HG02870 (cell line): ENCODE data around the gene TACO1.

Source experiments
- ATAC-seq: cut with Tn5 transposase; IDR thresholded peaks from one replicate; pipeline ENCODE4 v1.9.1; 2021; ENCODE audit warnings: mild to moderate bottlenecking, moderate library complexity; ENCODE audit not compliant: unreplicated experiment

The TACO1 gene

DNA sequence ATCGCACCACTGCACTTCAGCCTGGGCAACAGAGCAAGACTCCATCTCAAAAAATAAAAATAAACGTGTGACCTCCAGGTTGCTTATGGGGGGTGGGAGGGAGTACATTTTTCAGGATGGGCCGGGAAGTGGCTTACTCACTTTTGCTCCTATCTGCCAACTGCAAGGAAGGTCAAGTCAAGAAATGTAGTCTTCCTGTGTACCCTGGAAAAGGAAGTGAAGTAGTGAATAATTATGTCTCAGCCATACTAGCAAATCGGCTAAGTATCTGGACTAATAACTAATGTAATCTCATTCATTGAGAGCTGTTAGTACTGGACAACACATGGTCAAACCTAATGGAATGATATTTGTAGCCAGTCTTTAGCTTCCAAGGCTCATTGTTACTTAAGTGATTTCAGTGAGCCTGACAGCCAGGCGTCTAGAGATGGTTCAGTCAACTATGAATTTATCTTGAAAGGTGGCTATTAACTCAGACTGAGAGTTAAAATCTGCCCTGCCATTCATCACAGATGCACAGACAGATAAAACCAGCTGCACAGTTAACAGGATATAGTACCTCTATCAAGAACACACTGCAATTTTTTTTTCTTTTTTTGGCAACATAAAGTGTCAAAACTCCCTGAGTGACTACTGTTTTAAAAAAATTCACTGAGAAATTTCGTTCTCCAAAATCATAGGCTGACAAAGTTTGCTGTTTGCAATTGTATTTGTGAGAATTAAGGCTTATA is 3.7 kb upstream of the TACO1 start:
- ATAC-seq: no peak

GRCh38 chr17:63598281-63598680 is 2.4 kb upstream of the TACO1 start:
- no peak for ATAC-seq

DNA sequence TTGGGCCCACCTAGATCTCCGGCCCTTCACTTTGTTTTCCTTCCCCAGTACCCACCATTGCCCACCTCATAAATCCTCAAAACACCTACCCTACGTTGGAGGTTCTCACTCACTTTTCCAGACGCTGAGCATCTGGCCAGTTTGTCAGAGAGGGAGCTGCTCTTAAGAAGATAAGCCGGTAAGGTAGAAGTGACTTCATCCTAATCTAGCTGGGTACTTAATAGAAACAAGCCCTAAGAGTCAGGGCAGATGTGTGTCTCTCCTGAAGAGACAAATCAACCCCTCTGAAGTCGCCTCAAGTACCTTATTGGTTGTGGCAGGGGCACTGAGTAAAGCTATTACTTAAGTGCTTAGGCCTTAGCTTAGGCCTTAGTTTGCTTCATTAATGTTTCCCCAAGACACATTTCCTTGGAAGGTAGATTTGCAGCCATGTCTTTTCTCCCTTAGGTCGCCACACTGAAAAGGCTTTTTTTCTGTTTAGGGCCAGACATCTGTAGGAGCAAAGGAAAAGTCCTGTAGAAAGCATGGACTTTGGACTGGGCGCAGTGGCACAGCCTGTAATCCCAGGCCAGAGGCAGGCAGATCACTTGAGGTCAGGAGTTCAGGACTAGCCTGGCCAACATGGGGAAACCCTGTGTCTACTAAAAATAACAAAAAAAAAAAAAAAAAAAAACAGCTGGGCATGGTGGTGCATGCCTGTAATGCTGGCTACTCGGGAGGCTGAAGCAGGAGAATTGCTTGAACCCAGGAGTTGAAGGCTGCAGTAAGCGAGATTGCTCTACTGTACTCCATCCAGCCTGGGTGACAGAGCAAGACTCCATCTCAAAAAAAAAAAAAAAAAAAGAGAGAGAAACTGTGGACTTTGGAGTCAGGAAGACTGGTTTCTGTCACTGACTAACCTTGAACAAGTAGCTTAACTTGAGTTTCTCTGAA is 1.0 kb downstream of the TACO1 start:
- ATAC-seq: no peak

- no peak for ATAC-seq
Observed at GRCh38 chr17:63609816-63610573, 9.3 kb downstream of the TACO1 start.

DNA sequence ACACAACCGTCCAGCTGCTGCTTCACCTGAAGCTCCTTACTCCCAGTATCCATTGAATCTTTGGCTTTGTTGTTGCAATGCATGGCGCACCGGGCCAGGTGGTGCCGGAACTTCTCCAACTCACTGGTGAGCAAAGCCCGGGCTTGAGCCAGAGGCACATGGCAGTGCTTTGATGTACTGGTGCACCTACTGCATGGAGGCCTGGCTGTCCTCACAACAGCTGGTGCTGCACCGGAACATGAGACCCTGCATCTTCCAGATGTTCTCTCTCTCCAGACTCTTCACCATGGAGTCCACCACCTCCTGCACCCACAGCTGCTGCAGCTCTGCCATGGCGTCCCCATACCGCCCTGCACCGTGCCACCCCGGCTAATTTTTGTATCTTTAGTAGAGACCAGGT is 10.2 kb downstream of the TACO1 start:
- ATAC-seq: no peak

DNA sequence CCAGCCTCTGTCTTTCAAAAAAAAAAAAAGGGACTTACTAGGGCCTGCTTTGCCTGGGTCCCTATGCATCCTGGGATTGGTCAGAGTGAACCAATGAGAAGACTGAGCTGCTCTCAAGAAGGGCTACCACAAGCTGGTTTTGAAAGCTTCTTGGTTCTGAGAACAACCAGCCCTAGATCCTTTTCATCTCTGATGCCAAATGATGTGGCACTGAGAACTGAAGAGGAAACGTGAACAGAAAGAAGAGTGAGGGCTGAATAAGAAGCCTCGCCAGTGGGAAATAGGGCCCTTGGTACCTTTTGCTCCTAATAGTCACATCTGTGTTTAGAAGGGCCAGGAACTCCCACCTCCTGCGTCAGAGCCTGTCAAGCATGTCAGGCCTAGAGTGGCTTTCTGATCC is 10.7 kb downstream of the TACO1 start:
- no peak for ATAC-seq

- ATAC-seq: no peak
Observed at GRCh38 chr17:63613663-63614062, 13.0 kb downstream of the TACO1 start.

GRCh38 chr17:63621229-63621683 is 20.6 kb downstream of the TACO1 start:
- no peak for ATAC-seq

- peak; percentile 88 for ATAC-seq
Observed at GRCh38 chr17:63621684-63622573, 21.2 kb downstream of the TACO1 start, which contains the start of gene MAP3K3. MAP3K3 (plus strand) TSS chr17:63622417; CDS start chr17:63622760, 343 bp downstream.

DNA sequence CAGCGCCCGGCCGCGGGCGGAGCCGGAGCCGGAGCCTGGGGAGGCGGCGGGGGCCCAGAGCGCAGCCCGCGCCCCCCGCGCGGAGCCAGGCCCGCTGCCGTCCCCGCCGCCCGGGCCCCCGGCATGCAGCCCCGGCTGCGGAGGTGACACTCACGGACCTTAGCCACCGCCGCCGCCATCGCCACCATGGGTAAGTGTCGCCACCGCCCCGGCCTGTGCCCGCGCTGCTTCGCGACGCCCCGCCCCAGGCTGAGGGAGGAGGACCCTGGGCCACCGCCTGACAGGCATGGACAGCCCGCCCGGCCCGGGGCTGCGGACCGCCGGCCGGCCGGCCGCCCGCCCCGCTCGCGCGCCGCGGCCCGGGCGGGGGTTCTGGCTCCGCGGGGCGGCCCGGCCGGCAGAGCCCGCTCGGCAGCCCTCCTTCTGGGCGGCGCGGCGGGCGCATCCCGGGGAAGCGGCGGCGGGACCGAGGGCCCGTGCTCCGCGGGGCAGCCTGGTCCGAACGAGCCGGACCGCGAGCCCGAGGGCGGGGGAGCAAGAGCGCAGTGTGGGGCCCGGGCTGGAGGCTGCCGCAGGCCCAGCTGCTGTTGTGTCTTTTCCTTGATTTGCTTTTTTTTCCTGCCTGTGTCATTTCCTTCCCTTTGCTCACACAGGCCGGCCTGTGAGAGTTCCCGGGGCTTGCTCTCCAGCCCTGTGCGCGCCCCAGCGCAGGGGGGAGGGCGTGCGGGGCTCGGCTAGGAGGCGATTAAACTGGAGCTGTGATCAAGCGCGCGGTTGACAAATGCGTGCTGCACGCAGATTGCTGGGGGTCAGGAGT is 22.1 kb downstream of the TACO1 start:
- ATAC-seq: peak; percentile 31

DNA sequence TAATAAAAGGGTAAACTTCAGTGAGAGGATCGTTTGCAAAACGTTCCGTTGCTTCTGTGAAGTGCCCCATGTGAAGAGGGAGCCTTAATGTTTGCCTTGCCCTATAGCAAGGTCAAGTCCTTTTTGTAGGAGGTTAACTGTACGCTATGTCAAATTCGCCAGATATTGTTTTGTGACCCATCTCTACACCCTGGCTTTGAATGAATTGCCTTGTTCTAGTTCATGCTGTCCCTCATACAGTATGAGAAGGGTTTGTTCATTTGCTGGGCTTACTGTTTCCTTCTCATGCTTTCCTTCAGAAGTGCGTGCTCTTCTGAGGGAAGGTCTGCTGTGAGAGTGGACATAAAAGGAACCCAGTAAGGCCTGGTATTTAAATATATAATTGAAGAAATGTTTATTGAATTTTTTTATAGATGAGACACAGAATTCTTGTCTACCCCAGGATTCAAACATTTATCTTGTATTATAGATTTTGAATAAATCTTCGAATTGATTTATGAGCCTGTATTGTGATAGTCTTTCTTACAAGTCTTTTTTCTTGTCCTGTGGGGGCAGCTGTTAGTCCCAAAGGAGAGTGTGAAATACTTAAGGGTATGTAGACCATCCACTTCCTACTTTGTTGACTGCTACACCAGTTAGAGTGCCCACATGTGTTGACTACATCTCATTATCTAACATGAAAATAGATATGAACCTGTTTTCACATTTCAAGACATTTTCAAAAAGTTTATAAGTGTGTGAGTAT is 23.3 kb downstream of the TACO1 start:
- no peak for ATAC-seq

GRCh38 chr17:63624531-63624880 is 23.8 kb downstream of the TACO1 start:
- ATAC-seq: no peak

DNA sequence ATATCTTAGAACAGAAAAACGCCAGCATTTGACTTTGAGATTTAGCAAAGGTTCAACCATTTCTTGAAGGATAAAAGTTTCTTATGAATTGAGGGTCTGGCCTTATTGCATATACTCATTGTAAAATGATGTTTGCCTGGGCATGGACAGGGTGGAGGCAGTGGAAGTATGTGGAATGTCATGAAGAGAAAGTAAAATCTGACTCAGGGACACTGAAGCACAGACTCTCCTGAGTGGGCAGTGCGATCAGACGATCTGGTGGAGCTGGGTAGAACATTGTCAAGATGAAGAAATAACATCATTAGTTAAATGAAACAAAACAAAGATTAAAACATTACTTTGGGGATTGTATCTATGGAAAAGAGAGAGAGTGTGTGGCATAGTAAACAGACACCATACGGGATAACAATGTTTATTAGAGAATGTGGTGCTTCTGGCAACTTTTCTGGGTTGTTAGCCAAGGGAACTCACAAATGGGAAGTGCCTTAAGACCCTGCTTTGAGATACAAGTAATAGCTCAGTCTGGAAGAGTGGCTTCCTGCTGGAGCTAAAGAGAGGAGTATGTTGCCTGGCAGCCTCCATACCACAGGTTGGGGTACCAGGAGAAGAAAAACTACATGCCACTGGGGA is 26.0 kb downstream of the TACO1 start:
- no peak for ATAC-seq

GRCh38 chr17:63629627-63630026 is 28.9 kb downstream of the TACO1 start:
- no peak for ATAC-seq

DNA sequence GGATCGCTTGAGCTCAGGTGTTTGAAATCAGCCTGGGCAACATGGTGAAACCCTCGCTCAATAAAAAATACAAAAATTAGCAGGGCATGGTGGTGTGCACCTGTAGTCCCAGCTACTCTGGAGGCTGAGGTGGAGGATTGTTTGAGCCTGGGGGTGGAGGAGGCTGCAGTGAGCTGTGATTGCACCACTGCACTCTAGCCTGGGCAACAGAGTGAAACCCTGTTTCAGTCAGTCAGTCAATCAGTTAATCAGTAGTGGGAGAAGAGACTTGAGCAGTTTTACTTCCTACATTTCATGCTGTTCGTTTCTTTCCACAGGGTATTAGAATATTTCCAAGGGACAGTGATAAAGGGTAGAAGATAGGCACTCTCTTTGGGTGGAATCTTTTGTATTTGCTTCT is 30.4 kb downstream of the TACO1 start:
- ATAC-seq: no peak

- no peak for ATAC-seq
Observed at GRCh38 chr17:63631626-63632025, 30.9 kb downstream of the TACO1 start.

DNA sequence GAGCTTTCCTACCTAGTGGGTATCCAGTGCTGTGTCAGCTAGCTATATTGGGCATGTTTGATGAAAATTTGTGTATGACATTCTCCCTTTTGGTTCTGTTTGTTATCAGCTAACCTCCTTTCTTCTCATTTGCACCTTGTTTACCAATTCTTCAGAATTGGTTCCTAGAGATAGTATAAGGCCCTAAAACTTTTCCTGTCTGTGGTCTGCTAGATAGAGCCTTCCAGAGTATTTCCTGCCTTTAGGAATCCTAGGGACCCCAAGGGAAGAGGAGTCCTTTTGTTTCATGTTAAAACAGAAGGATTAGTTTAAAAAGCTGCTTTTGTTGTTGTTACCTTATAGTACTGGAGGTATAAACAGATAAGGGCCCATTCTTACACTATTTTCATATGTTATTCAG is 33.0 kb downstream of the TACO1 start:
- ATAC-seq: no peak

- no peak for ATAC-seq
Observed at GRCh38 chr17:63634163-63634562, 33.5 kb downstream of the TACO1 start.
